BLaER1 (cell line): ENCODE results near the gene ATXN7L1.
"Not testable (repeated sequence)": the region's sequence is repeated elsewhere in the genome, so short reads cannot be mapped to it uniquely, and the experiment has no call there.

Source experiments
- H3K27ac ChIP-seq: shearing (Covaris generic); formaldehyde crosslinking; 2 replicates; pipeline ENCODE4 v1.8.1; 2022
- H3K27me3 ChIP-seq: shearing (Covaris generic); formaldehyde crosslinking; 2 replicates; pipeline ENCODE4 v1.8.1; 2022
- H3K36me3 ChIP-seq: shearing (Covaris generic); formaldehyde crosslinking; 2 replicates; pipeline ENCODE4 v1.8.1; 2022
- H3K4me1 ChIP-seq: shearing (Covaris generic); formaldehyde crosslinking; 2 replicates; pipeline ENCODE4 v1.8.1; 2022
- H3K4me2 ChIP-seq: shearing (Covaris generic); formaldehyde crosslinking; 2 replicates; pipeline ENCODE4 v1.8.1; 2022
- H3K4me3 ChIP-seq: shearing (Covaris generic); formaldehyde crosslinking; 2 replicates; pipeline ENCODE4 v1.8.1; 2022
- H3K9ac ChIP-seq: shearing (Covaris generic); formaldehyde crosslinking; 2 replicates; pipeline ENCODE4 v1.8.1; 2022
- H3K9me3 ChIP-seq: shearing (Covaris generic); formaldehyde crosslinking; 2 replicates; pipeline ENCODE4 v1.8.1; 2022
- H4K20me1 ChIP-seq: shearing (Covaris generic); formaldehyde crosslinking; 2 replicates; pipeline ENCODE4 v1.8.1; 2022
- Cebpa-rat ChIP-seq: shearing (Covaris generic); IDR thresholded peaks from 2 replicates; pipeline ENCODE4 v1.8.1; 2022

ATXN7L1 gene

GRCh38 chr7:105712877-105713276 lies 163.5 kb downstream of the ATXN7L1 start:
- no peak for TF ChIP-seq Cebpa-rat
- peaks cover 5% of the 10 kb centered on the region for H3K4me1 ChIP-seq
- H3K9me3 ChIP-seq, result peaks cover 53% of the 10 kb centered on the region
- no peak overlapping the region for H3K4me2 ChIP-seq
- no peak overlapping the region for H3K4me3 ChIP-seq
- no peak overlapping the region for H3K9ac ChIP-seq
- no peaks in the 10 kb centered on the region for H3K27me3 ChIP-seq
- H3K27ac ChIP-seq, result no peak overlapping the region
- peaks cover 8% of the 10 kb centered on the region; the same call in 1 of the 2 replicates for H3K36me3 ChIP-seq
- H4K20me1 ChIP-seq, result no peaks in the 10 kb centered on the region

- Histone ChIP-seq H3K4me3 (peak overlapping the region; percentile 42; the same call in 1 of the 2 replicates), H3K9me3 (peaks cover 53% of the 10 kb centered on the region), H3K36me3 (peaks cover 8% of the 10 kb centered on the region; the same call in 1 of the 2 replicates), H3K27me3 (no peaks in the 10 kb centered on the region), H3K27ac (no peak overlapping the region), H3K9ac (no peak overlapping the region), H3K4me1 (peaks cover 10% of the 10 kb centered on the region), H4K20me1 (no peaks in the 10 kb centered on the region), H3K4me2 (no peak overlapping the region)
- TF ChIP-seq Cebpa-rat, result no peak
Observed at GRCh38 chr7:105711726-105712402, 164.5 kb downstream of the ATXN7L1 start.

GRCh38 chr7:105710720-105711119 lies 165.7 kb downstream of the ATXN7L1 start:
- H3K9ac ChIP-seq, H3K27ac ChIP-seq, H3K27me3 ChIP-seq, H4K20me1 ChIP-seq, H3K4me2 ChIP-seq, H3K36me3 ChIP-seq: not testable (repeated sequence)
- peaks cover 53% of the 10 kb centered on the region for H3K9me3 ChIP-seq
- H3K4me3 ChIP-seq, result 0 out of 2 replicates have a peak overlapping the region, but pooled peaks have one; percentile 42
- peaks cover 10% of the 10 kb centered on the region for H3K4me1 ChIP-seq

- Histone ChIP-seq H3K27ac (no peak overlapping the region), H3K4me1 (peaks cover 10% of the 10 kb centered on the region), H4K20me1 (no peaks in the 10 kb centered on the region), H3K9ac (no peak overlapping the region), H3K9me3 (peaks cover 49% of the 10 kb centered on the region), H3K4me3 (no peak overlapping the region), H3K36me3 (peaks cover 8% of the 10 kb centered on the region; the same call in 1 of the 2 replicates), H3K27me3 (no peaks in the 10 kb centered on the region), H3K4me2 (no peak overlapping the region)
- TF ChIP-seq Cebpa-rat, result no peak
Observed at GRCh38 chr7:105708763-105709080, 167.7 kb downstream of the ATXN7L1 start.

DNA sequence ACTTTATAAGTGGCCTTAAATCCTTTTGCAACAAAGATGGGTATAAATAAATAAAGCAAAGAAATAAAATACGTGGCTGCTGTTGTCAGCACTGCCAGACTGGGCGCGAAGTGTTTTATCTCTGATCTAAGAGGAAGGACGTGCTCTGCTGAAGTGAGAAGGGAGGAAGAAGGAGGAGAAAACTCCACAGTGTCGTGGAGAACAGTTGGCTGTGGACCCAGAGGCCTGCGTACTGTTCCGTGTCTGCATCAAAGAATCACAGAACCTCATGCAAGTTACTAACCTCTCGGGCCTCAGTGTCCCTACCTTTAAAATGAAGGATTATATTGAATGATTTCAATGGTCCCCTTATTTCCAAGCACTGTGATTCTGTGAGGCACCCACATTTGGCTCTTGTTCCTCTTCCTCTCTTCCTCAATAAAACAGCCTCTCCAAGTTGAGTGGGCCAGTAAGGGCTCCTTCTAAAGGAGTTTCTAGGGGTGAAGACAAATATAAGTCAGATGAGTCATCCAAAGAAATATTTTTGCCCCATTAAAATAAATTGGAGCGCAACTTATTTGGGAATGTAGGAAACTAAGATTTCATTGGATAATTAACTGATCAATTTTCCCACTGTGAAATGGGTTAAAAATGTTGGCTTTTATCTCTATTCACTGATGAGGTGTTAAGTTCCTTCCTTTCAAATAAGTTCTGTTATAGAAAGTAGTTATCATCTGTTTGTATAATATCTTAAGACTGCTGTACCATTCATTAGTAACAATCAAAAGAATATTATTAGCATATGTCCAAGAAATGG lies 168.2 kb downstream of the ATXN7L1 start:
- no peaks in the 10 kb centered on the region for H3K27me3 ChIP-seq
- H3K9me3 ChIP-seq, result peaks cover 43% of the 10 kb centered on the region
- peaks cover 8% of the 10 kb centered on the region; the same call in 1 of the 2 replicates for H3K36me3 ChIP-seq
- peak overlapping the region; percentile 36 for H3K4me2 ChIP-seq
- no peak overlapping the region for H3K27ac ChIP-seq
- no peaks in the 10 kb centered on the region for H4K20me1 ChIP-seq
- H3K9ac ChIP-seq, result no peak overlapping the region
- TF ChIP-seq Cebpa-rat, result no peak
- no peak overlapping the region for H3K4me3 ChIP-seq
- peaks cover 10% of the 10 kb centered on the region for H3K4me1 ChIP-seq

GRCh38 chr7:105707381-105707780 lies 169.0 kb downstream of the ATXN7L1 start:
- H3K9ac ChIP-seq, result no peak overlapping the region
- peaks cover 8% of the 10 kb centered on the region; the same call in 1 of the 2 replicates for H3K36me3 ChIP-seq
- H3K27me3 ChIP-seq, result no peaks in the 10 kb centered on the region
- peaks cover 35% of the 10 kb centered on the region for H3K9me3 ChIP-seq
- no peak overlapping the region for H3K4me3 ChIP-seq
- H3K27ac ChIP-seq, result no peak overlapping the region
- peak overlapping the region; percentile 36; the same call in 1 of the 2 replicates for H3K4me2 ChIP-seq
- peaks cover 10% of the 10 kb centered on the region for H3K4me1 ChIP-seq
- TF ChIP-seq Cebpa-rat, result no peak
- H4K20me1 ChIP-seq, result no peaks in the 10 kb centered on the region

- Histone ChIP-seq H3K9me3 (peaks cover 16% of the 10 kb centered on the region), H3K27ac (no peak overlapping the region), H3K36me3 (no peaks in the 10 kb centered on the region), H3K27me3 (no peaks in the 10 kb centered on the region), H3K4me1 (peaks cover 10% of the 10 kb centered on the region), H3K9ac (no peak overlapping the region), H4K20me1 (no peaks in the 10 kb centered on the region), H3K4me2 (no peak overlapping the region), H3K4me3 (no peak overlapping the region)
- no peak for TF ChIP-seq Cebpa-rat
Observed at GRCh38 chr7:105705427-105705826, 171.0 kb downstream of the ATXN7L1 start.

- no peaks in the 10 kb centered on the region for H3K9me3 ChIP-seq
- H3K27me3 ChIP-seq, result no peaks in the 10 kb centered on the region
- H3K4me1 ChIP-seq, result peaks cover 10% of the 10 kb centered on the region
- H4K20me1 ChIP-seq, result no peaks in the 10 kb centered on the region
- H3K36me3 ChIP-seq, result no peaks in the 10 kb centered on the region
- H3K4me2 ChIP-seq, result no peak overlapping the region
- H3K9ac ChIP-seq, result no peak overlapping the region
- no peak overlapping the region for H3K4me3 ChIP-seq
- no peak for TF ChIP-seq Cebpa-rat
- H3K27ac ChIP-seq, result no peak overlapping the region
Observed at GRCh38 chr7:105703207-105703930, 173.0 kb downstream of the ATXN7L1 start.

DNA sequence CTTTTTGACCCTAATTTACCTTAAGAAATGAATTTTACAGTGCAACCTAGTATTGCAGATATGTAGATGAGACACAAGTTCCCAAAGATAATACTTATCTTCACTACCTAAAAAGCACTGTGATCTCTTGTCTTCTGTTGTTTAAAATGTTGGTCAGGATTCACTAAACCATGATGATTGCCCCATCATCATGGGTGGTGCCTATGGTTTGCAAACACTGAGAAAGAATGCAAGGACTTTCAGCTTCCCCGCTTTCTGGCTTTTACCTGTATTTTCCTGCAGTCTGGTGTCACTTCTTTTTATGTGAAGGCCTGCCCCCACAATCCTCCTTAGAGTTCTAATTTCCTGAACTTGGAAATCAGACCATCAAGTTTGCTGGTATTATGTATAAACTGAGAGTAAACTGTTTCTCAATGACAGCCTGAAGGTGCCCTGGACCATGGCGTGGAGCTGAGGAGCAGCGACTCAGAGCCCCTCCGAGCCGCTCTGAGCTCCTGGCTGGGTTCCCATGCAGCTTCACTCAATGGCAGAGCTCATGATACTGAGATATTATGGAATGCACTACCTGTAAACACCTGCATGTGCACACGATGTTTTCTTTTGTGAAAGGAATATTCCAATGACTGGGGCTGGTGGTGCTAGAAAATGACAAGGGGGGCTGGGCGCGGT lies 176.7 kb downstream of the ATXN7L1 start:
- no peaks in the 10 kb centered on the region for H3K27me3 ChIP-seq
- H4K20me1 ChIP-seq, result no peaks in the 10 kb centered on the region
- H3K4me1 ChIP-seq, result no peaks in the 10 kb centered on the region
- peaks cover 32% of the 10 kb centered on the region for H3K9me3 ChIP-seq
- no peak overlapping the region for H3K27ac ChIP-seq
- no peak overlapping the region for H3K4me3 ChIP-seq
- no peaks in the 10 kb centered on the region for H3K36me3 ChIP-seq
- H3K4me2 ChIP-seq, result no peak overlapping the region
- TF ChIP-seq Cebpa-rat, result no peak
- H3K9ac ChIP-seq, result no peak overlapping the region
